B cell (primary cell): ENCODE measurements around the gene TRPC4AP. TPM values are rescaled to one million over a fixed set of nuclear protein-coding genes. Genes with fewer than 3 reads are reported as not detected.

Experiments used
- ATAC-seq: fragments of 200-7000 bp; cut with Tn5 transposase; one replicate; pipeline ENCODE4 v1.10.0; 2021; ENCODE audit warnings: low read depth, mild to moderate bottlenecking, moderate number of reproducible peaks, moderate library complexity
- CTCF ChIA-PET: fragments of 350-600 bp; sonication (Branson Sonifier 250); formaldehyde crosslinking; loops from one replicate; lab custom pipeline; 2021; ENCODE audit warnings: antibody characterized with exemption, inconsistent platforms; lab: Charles Lee
- POLR2A ChIA-PET: fragments of 350-600 bp; sonication (Branson Sonifier 250); formaldehyde crosslinking; loops from one replicate; lab custom pipeline; 2021; ENCODE audit warnings: antibody characterized with exemption; lab: Charles Lee
- DNase-seq: peaks from one replicate; pipeline ENCODE4 v3.0.0; 2013
- H2AFZ ChIP-seq: 2 replicates; pipeline ENCODE4 v1.6.1; 2012; ENCODE audit warnings: mild to moderate bottlenecking, low read depth, low read length; ENCODE audit not compliant: insufficient read depth, poor library complexity, severe bottlenecking
- H3K27ac ChIP-seq, 2 donors: 1 replicate in 1 of 2; 2 replicates in 1 of 2; pipeline ENCODE4 v1.5.1; 2012 to 2013; ENCODE audit warnings: low read length in 2 of 2, mild to moderate bottlenecking in 2 of 2, moderate library complexity in 1 of 2
- H3K27me3 ChIP-seq, 4 experiments: fragments of 200-600 bp in 1 of 4; sonication (generic) in 1 of 4; replicated peaks in 1 of 4; 1 replicate in 2 of 4; 2 replicates in 2 of 4; pipeline versions ENCODE4 v1.6.1 to v1.7.0; 2013 to 2016; ENCODE audit warnings: low read length in 3 of 4, mild to moderate bottlenecking in 2 of 4, mixed read lengths in 1 of 4, moderate library complexity in 1 of 4; ENCODE audit not compliant: insufficient read depth in 4 of 4, control insufficient read depth in 3 of 4; ENCODE audit errors: control extremely low read depth in 1 of 4
- H3K36me3 ChIP-seq, 2 experiments: replicated peaks in 1 of 2; 1 replicate in 1 of 2; 2 replicates in 1 of 2; pipeline versions ENCODE4 v1.6.1 to v1.7.1; 2013; ENCODE audit warnings: low read length in 1 of 2; ENCODE audit not compliant: insufficient read depth in 2 of 2, control insufficient read depth in 1 of 2; ENCODE audit errors: control extremely low read depth in 1 of 2, extremely low read depth in 1 of 2
- H3K4me1 ChIP-seq, 2 donors: fragments of 200-600 bp in 1 of 2; sonication (generic) in 1 of 2; 1 replicate in 1 of 2; 2 replicates in 1 of 2; pipeline versions ENCODE4 v1.5.1 to v1.6.1; 2013 to 2017; ENCODE audit warnings: low read length in 2 of 2; ENCODE audit not compliant: control insufficient read depth in 2 of 2, insufficient read depth in 2 of 2
- H3K4me2 ChIP-seq: replicated peaks from 2 replicates; pipeline ENCODE3; 2012; ENCODE audit warnings: mild to moderate bottlenecking, low read depth, low read length; ENCODE audit not compliant: poor library complexity, severe bottlenecking
- H3K4me3 ChIP-seq, 5 experiments: fragments of 200-600 bp in 1 of 5; sonication (generic) in 1 of 5; 1 replicate in 3 of 5; 2 replicates in 2 of 5; pipeline versions ENCODE4 v1.5.1 to v1.7.0; 2011 to 2016; ENCODE audit warnings: low read length in 4 of 5, mild to moderate bottlenecking in 4 of 5, low read depth in 2 of 5, control low read depth in 1 of 5, moderate library complexity in 1 of 5; ENCODE audit not compliant: insufficient read depth in 1 of 5; ENCODE audit errors: control extremely low read depth in 1 of 5, extremely low read depth in 1 of 5
- H3K79me2 ChIP-seq: fragments of 200-600 bp; sonication (generic); one replicate; pipeline ENCODE4 v1.6.0; 2016; ENCODE audit warnings: low read length; ENCODE audit not compliant: control insufficient read depth, insufficient read depth
- H3K9ac ChIP-seq: fragments of 200-600 bp; sonication (generic); 2 replicates; pipeline ENCODE4 v1.6.1; 2017; ENCODE audit warnings: mild to moderate bottlenecking, low read length, moderate library complexity
- H3K9me3 ChIP-seq, 3 donors: one replicate each; pipeline versions ENCODE4 v1.6.1 to v1.7.1; 2013; ENCODE audit warnings: low read length in 2 of 3; ENCODE audit not compliant: control insufficient read depth in 2 of 3, insufficient read depth in 1 of 3; ENCODE audit errors: control extremely low read depth in 1 of 3
- H4K20me1 ChIP-seq: 2 replicates; pipeline ENCODE4 v1.6.0; 2012; ENCODE audit warnings: mild to moderate bottlenecking, low read length; ENCODE audit not compliant: insufficient read depth, control insufficient read depth, poor library complexity, severe bottlenecking
- H3K27ac Mint-ChIP-seq: one replicate; pipeline ENCODE4 v1.8.0; 2021; ENCODE audit warnings: mixed read lengths
- H3K27me3 Mint-ChIP-seq: one replicate; pipeline ENCODE4 v1.8.0; 2021; ENCODE audit warnings: mixed read lengths
- H3K4me1 Mint-ChIP-seq: one replicate; pipeline ENCODE4 v1.8.0; 2021; ENCODE audit warnings: mixed read lengths
- H3K4me3 Mint-ChIP-seq: one replicate; pipeline ENCODE4 v1.8.0; 2021; ENCODE audit warnings: mixed read lengths
- H3K9me3 Mint-ChIP-seq: one replicate; pipeline ENCODE4 v1.8.0; 2022; ENCODE audit warnings: mixed read lengths; ENCODE audit not compliant: insufficient read depth
- EZH2 ChIP-seq: IDR thresholded peaks from 2 replicates; pipeline ENCODE4 v1.6.1; 2012; ENCODE audit warnings: borderline replicate concordance, low read depth, mild to moderate bottlenecking, moderate library complexity, low read length; ENCODE audit not compliant: insufficient read depth, poor library complexity, severe bottlenecking
- WGBS: methylation state at CpG from one replicate; pipeline ENCODE4 v1.1.5; 2013; ENCODE audit warnings: missing lambda C conversion rate; ENCODE audit not compliant: insufficient coverage; 5-methylcytosine and 5-hydroxymethylcytosine counted together
- intact Hi-C: fragments of 100-400 bp; cut with micrococcal nuclease; formaldehyde crosslinking; loops from one replicate; pipeline ENCODE4 v1.10.0; 2022
- polyA plus RNA-seq: library from polyadenylated mRNA; depleted of rRNA; stranded (reverse); fragments of >200 nt; gene quantifications from 2 replicates; pipeline ENCODE4 v1.2.3, GENCODE V29; 2012
- total RNA-seq, 2 donors: library from RNA; stranded (reverse); fragments of 120-200 nt in 1 of 2; gene quantifications; 1 replicate in 1 of 2; 2 replicates in 1 of 2; pipeline versions ENCODE4 v1.2.3 to v1.2.4, GENCODE V29; 2013 to 2022
- TF ChIP-seq, protein P1 (sequence below): fragments of 200-600 bp; IDR thresholded peaks from one replicate; pipeline ENCODE4 v1.8.0; 2022; ENCODE audit warnings: antibody characterized with exemption, mild to moderate bottlenecking

TRPC4AP gene
- total and polyA plus RNA-seq, 2 donors (not counting 1 experiment from before 2014, with no cell fraction given): 62.5 to 73.2 TPM

DNA sequence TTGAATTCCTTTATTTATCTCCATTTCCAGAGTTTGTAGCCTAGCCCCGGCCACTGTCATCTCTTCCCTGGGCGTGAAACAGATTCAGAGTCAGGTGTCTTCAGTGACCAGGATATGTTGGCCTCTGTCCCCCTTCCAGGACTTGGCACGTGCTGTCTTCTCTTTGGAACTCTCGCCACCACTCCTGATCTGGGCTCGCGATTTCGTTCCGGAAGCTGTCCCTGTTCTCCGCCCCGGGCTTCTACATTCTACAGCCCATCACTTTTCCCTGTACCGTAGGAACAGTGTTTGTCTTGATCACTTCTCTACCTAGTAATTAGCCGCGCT, 137.7 kb downstream of the TRPC4AP start:
- H3K4me1 Mint-ChIP-seq: peaks cover 25% of the 10 kb centered on the region
- Histone ChIP-seq H3K4me2 (peak overlapping the region; percentile 87), H3K4me3 (peak overlapping the region; percentile 58 to 88 (median 73)), H3K36me3 (peaks cover 0 to under 1% of the 10 kb centered on the region in 2 experiments), H3K9ac (peak overlapping the region; percentile 80), H3K79me2 (no peaks in the 10 kb centered on the region), H3K27ac (peak overlapping the region; percentile 42 to 79), H3K9me3 (no peaks in the 10 kb centered on the region), H3K27me3 (no peaks in the 10 kb centered on the region), H2AFZ (peak overlapping the region; percentile 96), H3K4me1 (peaks cover 5 to 16% of the 10 kb centered on the region in 2 donors), H4K20me1 (no peaks in the 10 kb centered on the region)
- ATAC-seq: no peak
- ChIA-PET POLR2A (interaction anchor here (0.6 kb wide), 1 partner anchor 798 kb away, joined by 4 read pairs; no protein-coding TSS in a partner anchor), CTCF (interaction anchor here (1.0 to 2.1 kb wide), 3 partner anchors 78 to 83 kb away, joined by 3 to 8 read pairs (median 3); partner anchors contain the start of gene ACSS2)
- no peaks in the 10 kb centered on the region for H3K27me3 Mint-ChIP-seq
- no peak for DNase-seq
- H3K27ac Mint-ChIP-seq: peak overlapping the region; percentile 93
- intact Hi-C loops: loop anchor here (1.0 to 2.0 kb wide), 4 partner anchors 83 to 246 kb away; partner anchors contain the start of genes GGT7 and NCOA6
- H3K4me3 Mint-ChIP-seq: peak overlapping the region; percentile 97
- WGBS: 33% methylated on average over 12 of the region's 13 CpGs
- no peaks in the 10 kb centered on the region for H3K9me3 Mint-ChIP-seq
- no peak for TF ChIP-seq EZH2
- TF ChIP-seq, protein P1, sequence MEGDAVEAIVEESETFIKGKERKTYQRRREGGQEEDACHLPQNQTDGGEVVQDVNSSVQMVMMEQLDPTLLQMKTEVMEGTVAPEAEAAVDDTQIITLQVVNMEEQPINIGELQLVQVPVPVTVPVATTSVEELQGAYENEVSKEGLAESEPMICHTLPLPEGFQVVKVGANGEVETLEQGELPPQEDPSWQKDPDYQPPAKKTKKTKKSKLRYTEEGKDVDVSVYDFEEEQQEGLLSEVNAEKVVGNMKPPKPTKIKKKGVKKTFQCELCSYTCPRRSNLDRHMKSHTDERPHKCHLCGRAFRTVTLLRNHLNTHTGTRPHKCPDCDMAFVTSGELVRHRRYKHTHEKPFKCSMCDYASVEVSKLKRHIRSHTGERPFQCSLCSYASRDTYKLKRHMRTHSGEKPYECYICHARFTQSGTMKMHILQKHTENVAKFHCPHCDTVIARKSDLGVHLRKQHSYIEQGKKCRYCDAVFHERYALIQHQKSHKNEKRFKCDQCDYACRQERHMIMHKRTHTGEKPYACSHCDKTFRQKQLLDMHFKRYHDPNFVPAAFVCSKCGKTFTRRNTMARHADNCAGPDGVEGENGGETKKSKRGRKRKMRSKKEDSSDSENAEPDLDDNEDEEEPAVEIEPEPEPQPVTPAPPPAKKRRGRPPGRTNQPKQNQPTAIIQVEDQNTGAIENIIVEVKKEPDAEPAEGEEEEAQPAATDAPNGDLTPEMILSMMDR: no peak

DNA sequence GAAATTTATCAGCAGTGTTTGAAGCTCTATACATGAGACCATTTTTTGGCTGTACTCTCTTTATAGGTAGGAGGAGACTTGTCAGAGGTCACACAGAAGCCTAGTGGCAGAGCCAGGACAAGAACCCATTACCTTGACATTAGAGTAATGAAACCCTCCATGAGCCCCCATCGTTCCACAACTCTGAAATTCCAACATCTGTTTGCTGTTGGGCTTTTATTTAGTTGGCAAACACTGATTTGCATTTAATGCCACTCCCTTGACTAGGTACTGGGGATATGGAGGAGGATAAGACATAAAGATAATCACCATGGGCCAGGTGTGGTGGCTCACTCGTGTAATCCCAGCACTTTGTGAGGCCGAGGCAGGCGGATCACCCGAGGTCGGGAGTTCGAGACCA, 138.6 kb downstream of the TRPC4AP start:
- TF ChIP-seq, protein P1: no peak
- no peak for TF ChIP-seq EZH2
- no peak overlapping the region for H3K27ac ChIP-seq
- peaks cover 25% of the 10 kb centered on the region for H3K4me1 Mint-ChIP-seq
- ATAC-seq (no peak), DNase-seq (no peak)
- no peak overlapping the region for H3K4me2 ChIP-seq
- ChIA-PET POLR2A (no interaction called here), CTCF (no interaction called here)
- no peaks in the 10 kb centered on the region for H3K9me3 ChIP-seq
- no CpG with 5 or more reads among the region's 7 CpGs for WGBS
- no peaks in the 10 kb centered on the region for H4K20me1 ChIP-seq
- H3K4me1 ChIP-seq: peaks cover 5 to 16% of the 10 kb centered on the region in 2 donors
- no peaks in the 10 kb centered on the region for H3K27me3 Mint-ChIP-seq
- no peaks in the 10 kb centered on the region for H3K27me3 ChIP-seq
- intact Hi-C loops: loop anchor here (2.0 kb wide), 1 partner anchor 129 kb away; the partner anchor contains the start of gene NCOA6
- no peak overlapping the region for H2AFZ ChIP-seq
- no peak overlapping the region for H3K4me3 ChIP-seq
- H3K36me3 ChIP-seq: peaks cover 0 to 6% of the 10 kb centered on the region in 2 experiments
- no peaks in the 10 kb centered on the region for H3K79me2 ChIP-seq
- no peak overlapping the region for H3K9ac ChIP-seq
- H3K27ac Mint-ChIP-seq: peak overlapping the region; percentile 8
- H3K4me3 Mint-ChIP-seq: no peak overlapping the region
- H3K9me3 Mint-ChIP-seq: no peaks in the 10 kb centered on the region
